RWPE1 (cell line): Measurements from ENCODE around the gene SHC3.

ENCODE experiments used
- CTCF ChIA-PET: fragments of 350-600 bp; sonication (Branson Sonifier 250); formaldehyde crosslinking; extraction: SDS; loops from one replicate; lab custom pipeline; 2021; lab: Yijun Ruan, JAX
- POLR2A ChIA-PET: fragments of 400-600 bp; formaldehyde crosslinking; extraction: SDS; loops from one replicate; lab custom pipeline; 2020; ENCODE audit warnings: antibody characterized with exemption; ENCODE audit not compliant: low non-redundant PET; lab: Yijun Ruan, JAX
- DNase-seq: peaks from one replicate; pipeline ENCODE4 v3.0.0; 2012; ENCODE audit warnings: low spot score
- H3K27ac ChIP-seq: fragments of 450-650 bp; 2 replicates; pipeline ENCODE4 v1.5.1; 2017
- CTCF ChIP-seq: fragments of 450-650 bp; conservative IDR thresholded peaks from 2 replicates; pipeline ENCODE4 v1.5.1; 2017; ENCODE audit warnings: low read depth, mild to moderate bottlenecking

The SHC3 gene

GRCh38 chr9:89029788-89030187 lies 148.8 kb downstream of the SHC3 start:
- TF ChIP-seq CTCF, result no peak
- POLR2A ChIA-PET, result no interaction called here
- CTCF ChIA-PET, result no interaction called here
- no peak overlapping the region for H3K27ac ChIP-seq
- DNase-seq, result no peak

DNA sequence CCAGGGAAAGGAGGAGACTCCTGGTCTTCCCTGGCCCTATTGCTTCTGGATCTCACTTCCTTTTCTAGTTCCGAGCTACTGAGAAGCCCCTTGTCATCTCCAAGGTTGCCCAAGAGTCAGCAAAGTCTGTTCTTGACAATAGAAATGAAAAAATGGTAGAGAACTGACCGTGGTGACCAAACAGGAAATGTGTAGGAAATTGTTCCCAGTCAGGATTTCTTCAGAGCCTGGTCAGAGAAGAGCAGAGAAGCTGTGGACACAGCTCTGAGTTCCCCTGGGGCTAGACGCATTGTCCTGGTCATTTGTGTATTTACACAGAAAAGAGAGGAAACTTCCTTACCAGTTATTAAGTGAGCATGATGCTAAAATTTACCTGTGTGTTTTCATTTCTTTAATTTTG lies 151.7 kb downstream of the SHC3 start:
- no peak overlapping the region for H3K27ac ChIP-seq
- ChIA-PET POLR2A (no interaction called here), CTCF (no interaction called here)
- DNase-seq, result no peak
- no peak for TF ChIP-seq CTCF

- DNase-seq, result no peak
- ChIA-PET POLR2A (no interaction called here), CTCF (no interaction called here)
- H3K27ac ChIP-seq, result no peak overlapping the region
- no peak for TF ChIP-seq CTCF
Observed at GRCh38 chr9:89025553-89025952, 153.1 kb downstream of the SHC3 start.

DNA sequence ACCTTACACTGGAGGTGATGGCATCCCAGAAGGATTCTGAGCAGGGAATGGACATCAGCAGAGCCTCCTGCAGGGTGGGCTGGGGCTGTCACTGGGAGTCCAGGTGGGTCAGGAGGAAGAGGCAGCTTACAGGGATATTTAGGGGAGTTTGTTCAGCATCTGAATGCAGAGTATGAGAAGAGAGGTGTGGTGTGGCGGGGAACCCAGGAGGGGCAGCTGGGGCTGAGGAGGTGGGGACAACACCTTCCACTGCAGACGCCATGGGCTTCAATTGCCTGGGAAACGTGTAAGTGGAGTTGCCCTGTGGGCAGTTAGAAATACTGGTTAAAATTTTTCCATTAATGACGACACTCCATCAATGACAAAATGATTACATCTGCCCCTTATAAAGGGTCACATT lies 153.9 kb downstream of the SHC3 start:
- CTCF ChIA-PET, result no interaction called here
- POLR2A ChIA-PET, result no interaction called here
- no peak for TF ChIP-seq CTCF
- DNase-seq, result no peak
- no peak overlapping the region for H3K27ac ChIP-seq

DNA sequence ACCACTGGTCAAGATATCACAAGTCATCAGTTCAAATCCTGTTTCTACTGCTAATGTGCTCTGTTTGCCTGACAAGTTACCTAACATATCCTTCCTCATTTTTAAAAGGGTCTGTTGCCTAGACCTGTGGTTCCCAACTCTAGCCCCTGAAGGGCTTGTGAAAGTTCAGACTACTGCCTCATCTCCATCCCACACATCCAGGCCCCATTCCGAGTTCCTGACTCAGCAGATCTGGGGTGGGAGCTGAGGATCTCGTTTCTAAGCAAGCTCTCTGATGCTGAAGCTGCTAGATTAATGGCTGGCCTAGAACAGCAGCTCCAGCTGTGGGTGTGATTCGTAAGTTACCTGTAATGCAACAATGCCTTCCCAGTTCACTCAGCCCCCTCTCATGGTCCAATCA lies 154.9 kb downstream of the SHC3 start:
- ChIA-PET CTCF (no interaction called here), POLR2A (no interaction called here)
- no peak overlapping the region for H3K27ac ChIP-seq
- TF ChIP-seq CTCF, result no peak
- no peak for DNase-seq

DNA sequence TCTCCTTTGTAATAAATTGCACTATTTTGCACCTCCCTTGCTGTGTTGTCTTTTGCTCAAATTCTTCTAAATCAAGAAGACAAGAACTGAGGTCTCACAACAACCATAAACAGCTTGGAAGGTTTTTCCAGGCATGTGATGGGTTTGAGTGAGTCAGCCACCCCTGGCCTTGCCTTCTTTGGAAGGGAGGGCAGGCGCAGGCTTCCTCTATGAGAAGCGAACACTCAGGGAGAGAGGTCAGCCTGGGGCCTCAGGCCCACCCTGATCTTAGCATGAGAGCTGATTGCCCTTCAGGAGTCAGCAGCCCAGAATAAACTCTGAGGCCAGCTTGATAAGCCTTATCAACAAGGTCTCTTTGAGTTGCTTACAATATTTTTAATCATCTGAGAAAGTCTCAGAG lies 155.7 kb downstream of the SHC3 start:
- ChIA-PET POLR2A (no interaction called here), CTCF (interaction anchor here (0.6 kb wide), 1 partner anchor 40 kb away, joined by 4 read pairs; no protein-coding TSS in a partner anchor)
- TF ChIP-seq CTCF, result no peak
- DNase-seq, result no peak
- H3K27ac ChIP-seq, result no peak overlapping the region
